HG03460 (cell line): ENCODE results near the gene TEDC2.
A peak's percentile ranks its signal among the peaks of the same experiment; 100 is the strongest.
"Not testable (repeated sequence)": the region's sequence is repeated elsewhere in the genome, so short reads cannot be mapped to it uniquely, and the experiment has no call there.

Experiments used
- ATAC-seq: cut with Tn5 transposase; IDR thresholded peaks from one replicate; pipeline ENCODE4 v1.9.1; 2021; ENCODE audit not compliant: unreplicated experiment

The TEDC2 gene, protein sequence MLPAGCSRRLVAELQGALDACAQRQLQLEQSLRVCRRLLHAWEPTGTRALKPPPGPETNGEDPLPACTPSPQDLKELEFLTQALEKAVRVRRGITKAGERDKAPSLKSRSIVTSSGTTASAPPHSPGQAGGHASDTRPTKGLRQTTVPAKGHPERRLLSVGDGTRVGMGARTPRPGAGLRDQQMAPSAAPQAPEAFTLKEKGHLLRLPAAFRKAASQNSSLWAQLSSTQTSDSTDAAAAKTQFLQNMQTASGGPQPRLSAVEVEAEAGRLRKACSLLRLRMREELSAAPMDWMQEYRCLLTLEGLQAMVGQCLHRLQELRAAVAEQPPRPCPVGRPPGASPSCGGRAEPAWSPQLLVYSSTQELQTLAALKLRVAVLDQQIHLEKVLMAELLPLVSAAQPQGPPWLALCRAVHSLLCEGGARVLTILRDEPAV

DNA sequence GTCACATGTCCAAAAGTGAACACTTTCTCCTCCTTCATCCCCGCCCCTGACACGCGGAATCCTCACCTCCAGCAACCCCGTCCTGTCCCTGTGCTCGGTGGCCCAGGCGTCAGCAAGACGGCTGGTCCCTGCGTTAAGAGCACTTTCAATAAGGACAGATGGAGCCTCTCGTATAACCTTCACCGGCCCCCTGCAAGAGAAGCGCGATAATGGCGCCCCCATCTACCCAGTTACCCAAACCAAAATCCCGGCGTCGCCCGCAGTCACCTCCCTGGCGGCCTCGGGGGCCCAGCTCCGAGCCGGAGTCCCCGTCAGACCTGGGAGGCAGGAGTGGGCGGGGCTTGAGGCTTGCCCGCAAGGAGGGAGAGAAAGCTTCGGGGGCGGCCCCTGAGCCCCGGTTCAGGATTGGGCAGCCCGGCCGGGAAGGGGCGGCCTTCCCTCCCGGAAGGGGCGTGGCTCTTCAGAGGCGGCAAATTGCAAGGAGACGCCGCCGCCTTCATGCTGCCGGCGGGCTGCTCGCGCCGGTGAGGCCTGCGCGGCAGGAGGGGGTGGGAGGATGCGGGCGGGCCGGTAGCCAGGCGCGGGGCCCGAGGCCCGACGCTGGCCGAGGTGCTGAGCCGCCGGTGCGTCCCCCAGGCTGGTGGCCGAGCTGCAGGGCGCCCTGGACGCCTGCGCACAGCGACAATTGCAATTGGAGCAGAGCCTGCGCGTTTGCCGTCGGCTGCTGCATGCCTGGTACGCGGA, at the start of gene TEDC2:
TSS of gene TEDC2 (plus strand) at position 463 of the 744 bp plus-strand sequence. CDS start at position 499, 36 bp downstream.
- ATAC-seq = peak; percentile 82

DNA sequence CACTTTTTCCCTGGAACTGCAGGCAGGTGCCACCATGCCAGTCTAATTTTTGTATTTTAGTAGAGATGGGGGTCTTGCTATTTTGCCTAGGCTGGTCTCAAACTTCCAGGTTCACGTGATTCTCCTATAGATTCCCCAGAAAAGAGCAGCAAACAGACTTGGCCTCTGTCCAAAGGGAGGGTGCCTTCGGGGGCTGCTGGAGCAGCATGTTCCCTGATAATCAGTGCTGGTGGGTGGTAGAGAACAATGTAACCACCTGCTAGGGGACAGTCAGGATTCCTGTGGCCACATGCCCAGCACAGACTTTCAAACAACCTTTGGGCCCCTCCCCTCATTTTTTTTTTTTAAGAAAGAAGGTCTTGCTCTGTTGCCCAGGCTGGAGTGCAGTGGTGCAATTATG, 44.8 kb upstream of the TEDC2 start:
- ATAC-seq = no peak

DNA sequence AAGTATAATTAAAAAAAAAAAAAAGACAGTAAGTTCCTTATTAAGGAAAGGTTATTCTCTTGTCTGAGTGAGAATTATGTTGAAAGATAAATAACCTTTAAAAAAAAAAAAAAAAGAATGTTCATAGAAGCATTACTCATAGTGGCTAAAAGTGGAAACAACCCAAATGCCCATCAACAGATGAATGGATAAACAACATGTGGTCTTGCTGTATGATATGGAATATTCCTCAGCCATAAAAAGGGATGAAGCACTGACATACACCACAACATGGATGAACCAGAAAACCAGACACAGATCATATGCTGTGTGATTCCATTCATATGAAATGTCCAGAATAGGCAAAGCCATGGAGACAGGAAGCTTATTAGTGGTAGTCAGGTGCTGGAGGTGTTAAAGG, 39.9 kb upstream of the TEDC2 start:
- no peak for ATAC-seq

DNA sequence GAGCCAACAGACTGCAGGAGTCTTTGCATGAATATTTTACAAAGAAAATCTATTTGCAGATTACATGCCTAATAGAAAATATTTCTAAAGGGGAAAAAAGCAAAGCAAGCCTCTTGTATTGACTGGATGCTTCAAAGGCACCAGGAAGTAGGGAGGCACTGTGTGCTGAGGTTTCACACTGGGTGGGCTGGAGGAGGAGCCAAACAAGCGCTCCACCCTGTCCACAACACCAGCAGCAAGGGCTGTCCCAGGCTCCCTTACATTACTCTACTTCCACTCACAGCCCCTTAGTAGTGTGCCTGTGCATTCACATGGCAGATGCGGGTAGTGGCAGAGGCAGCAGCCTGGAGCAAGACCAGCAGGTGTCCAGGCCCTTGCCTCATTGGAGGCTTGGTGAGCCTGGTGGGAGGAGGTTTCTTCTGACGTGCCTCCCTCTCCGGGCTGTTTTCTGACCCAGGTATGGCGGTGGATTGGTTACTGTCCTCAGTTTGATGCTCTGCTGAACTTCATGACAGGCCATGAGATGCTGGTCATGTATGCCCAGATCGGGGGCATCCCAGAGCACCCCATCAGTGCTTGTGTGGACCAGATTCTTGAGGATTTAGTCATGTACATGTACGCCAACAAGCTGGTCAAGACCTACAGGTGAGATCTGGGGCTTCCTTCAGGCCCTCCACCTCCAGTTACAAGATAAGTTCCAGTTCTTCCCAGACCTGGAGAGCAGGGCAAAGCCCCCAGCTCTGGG, 37.6 kb upstream of the TEDC2 start:
- ATAC-seq = no peak

DNA sequence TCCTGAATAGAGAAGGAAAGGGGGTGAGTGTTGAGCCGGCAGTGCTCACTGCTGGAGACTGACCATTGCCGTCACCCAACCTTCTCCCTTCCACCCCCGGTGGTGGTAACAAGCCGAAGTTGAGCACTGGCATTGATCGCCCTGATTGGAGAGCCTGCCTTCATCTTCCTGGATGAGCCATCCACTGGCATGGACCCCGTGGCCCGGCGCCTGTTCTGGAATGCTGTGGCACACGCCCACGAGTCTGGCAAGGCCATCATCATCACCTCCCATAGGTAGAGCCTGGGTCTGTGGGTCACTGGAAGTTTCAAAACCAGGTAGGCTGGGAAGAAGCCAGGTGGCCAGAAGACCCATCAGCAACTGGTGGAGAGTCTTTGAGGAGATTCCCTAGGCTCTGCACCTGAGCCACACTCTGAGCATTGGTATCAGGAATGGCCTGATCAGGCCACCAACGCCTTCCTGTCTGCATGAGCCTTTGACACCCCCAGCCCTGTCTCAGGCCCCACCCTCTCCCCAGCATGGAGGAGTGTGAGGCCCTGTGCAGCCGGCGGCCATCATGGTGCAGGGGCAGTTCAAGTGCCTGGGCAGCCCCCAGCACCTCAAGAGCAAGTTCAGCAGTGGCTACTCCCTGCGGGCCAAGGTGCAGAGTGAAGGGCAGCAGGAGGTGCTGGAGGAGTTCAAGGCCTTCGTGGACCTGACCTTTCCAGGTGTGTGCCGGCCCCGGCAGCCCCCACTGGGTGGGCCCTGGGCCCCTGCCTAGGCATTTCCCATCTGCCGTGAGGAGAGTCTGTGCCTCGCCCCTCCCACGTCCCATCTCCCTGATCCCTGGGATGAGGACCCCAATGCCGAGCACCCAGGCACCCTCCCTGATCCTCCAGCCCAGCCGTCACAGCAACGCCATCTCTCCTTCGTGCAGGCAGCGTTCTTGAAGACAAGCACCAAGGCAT, 35.6 kb upstream of the TEDC2 start:
- no peak for ATAC-seq

DNA sequence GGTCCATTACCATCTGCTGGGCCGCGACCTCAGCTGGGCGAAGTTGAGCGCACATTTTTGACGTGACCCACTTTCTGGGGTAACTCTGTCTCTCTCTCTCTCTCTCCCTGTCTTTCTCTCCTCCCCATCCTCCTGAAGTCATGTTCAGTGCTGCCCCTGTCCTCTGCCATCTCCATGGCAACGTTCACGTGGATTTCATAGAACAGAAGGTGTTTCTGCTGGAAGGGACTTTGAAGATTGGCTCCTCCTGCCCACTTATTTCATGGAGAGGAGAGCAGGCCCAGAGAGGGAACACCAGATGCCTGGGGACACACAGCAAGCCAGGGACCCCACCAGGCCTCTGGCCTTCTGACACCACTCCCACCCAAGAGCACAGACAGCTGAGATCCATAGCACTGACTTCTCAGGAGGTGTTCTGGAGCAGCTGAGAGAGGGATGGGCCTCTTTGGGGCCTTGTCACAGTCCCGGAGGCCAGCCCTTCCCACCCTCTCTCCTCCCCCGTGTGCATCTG, 34.8 kb upstream of the TEDC2 start:
- ATAC-seq = no peak

DNA sequence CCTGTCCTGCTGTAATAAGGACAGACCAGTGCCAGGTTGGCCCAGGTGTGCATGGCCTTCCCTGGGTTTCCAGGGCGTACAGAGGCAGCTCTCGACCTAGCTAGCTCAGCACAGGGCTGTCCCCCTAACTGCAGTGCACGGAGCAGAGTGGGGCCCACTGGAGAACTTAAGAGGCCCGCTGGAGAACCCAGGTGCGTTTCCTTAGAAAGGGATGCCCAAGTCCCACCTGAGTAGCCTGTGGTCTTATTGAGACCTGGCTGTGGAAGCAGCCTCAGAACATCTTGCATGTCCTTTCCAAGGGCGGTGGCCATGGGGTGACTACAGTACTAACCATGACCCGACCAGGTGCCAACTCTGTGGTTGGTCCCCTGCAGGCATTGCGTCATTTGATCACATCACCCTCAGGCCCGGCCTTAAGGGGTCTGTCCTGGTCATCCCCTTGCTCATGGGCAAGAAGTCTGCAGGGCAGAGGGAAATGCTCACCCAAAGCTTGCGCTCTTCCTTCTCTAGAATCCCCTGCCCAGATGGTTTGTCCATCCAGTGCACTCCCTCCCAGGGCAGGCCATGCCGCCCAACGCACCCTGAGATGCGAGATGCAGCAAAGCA, 34.0 kb upstream of the TEDC2 start:
- no peak for ATAC-seq

DNA sequence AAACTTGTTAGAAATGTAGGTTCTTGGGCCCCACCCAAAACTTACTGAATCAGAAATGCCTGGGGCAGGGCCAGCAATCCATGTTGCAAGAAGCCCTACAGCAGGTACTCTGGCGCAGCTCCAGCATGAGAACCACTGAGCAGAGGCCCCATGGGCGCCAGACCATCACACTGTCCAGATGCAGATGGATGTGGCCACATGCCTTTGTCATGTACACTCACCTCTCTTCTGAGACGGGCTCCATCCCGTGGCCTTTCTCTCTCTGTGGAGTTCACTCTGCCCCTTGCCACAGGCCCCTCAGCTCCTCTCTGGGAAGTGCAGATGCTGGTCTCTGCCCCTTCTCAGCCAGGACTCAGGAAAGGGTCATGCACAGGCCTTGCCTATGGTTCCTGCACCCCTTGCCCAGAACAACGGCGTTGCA, 33.0 kb upstream of the TEDC2 start:
- no peak for ATAC-seq

DNA sequence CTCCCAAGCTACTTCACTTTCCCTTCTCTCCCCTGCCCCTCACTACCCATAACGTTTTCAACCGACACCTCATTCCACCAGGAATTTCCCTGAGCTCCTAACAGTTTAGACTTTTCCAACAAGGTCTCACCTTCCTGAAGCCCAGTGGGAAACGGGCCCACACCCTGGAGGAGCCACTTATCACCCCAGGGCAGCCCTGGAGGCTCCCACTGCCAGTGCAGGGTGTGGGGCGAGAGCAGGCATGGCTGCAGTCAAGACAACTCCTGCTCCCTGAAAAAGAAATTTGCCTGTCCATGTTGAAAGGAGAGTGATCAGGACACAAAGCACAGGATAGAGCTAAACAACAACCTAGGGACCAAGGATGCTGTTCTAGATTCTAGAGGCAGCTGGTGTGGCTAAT, 32.4 kb upstream of the TEDC2 start:
- no peak for ATAC-seq

DNA sequence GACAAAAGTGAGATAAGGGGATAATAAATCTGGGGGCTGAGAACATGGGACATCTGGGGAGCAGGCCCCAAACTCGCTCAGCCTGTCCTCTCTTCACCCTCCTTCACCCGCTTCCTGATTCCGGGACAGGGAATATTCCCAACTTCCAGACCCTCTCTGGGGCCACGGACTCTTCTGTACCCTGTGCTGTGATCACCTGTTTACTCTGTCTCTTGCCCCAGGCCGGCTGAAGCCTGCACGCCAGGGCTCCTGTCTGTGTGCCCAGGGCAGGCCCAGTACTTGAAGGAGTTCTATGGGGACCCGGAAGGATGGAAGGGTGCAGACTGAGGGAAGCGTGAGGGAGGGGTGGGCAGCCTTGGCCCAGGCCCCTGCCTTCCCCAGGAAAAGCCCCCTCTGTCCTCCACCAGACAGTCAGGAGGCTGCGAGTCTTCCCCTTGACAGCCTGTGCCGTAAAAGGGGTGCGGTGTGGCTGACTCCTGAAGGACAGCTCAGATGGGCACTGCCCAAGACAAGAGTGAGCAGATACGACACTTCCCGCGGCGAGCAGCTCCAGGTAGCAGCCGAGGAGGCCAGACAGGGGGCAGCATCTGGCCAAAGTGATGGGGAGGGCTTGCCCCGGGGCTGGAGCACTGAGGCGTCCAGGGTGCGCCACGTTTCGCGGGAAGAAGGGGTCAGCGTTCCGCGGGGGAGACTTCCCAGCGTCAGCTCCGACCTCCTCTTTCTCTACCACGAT, 31.7 kb upstream of the TEDC2 start:
- peak; percentile 24 for ATAC-seq

DNA sequence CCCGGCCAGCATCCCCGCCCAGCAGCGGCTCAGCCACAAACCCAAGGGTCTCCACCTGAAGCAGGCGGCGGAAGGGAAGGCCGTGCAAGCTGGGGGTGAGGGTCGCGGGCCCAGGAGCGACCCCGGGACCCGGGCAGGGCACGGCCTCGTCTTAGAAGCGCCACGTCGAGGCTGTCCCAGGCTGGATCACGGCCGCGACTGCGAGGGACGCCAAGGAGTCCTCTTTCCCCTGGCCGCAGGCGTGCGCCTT, 31.2 kb upstream of the TEDC2 start:
- no peak for ATAC-seq

DNA sequence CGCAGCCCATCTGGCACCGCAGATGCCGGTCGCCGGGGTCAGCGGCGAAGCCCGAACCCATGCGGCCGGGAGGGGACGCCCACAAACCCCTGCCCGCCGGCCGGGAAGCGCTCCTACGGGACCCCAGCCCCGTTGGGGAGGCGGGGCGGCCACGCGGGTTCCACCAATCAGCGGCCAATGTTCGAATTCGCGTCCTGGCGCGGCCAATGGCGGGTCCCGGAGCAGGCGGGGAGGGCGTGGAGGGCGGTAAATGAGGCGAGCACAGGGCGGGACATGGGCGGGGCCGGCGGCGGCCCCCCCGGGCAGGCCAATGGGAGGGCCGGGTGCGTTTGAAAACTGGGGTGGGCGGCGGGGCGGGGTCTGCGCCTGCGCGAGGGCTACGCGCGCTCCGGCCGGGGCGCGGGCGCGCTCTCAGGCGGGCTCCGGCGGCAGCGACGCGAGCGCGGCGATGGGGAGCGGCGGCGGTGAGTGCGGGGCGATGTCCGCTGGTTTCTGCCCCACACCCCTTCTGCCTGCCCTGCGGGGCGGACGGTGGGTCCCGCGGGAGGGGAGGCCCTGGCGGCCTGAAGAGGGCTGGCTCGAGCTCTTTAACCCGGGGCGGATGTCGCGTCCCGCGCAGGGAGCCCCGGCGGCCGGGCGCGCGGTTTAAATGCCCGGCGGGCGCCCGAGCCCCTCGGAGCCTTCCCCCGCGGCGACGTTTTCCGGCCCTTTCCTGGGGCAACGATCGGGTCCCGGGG, 30.7 kb upstream of the TEDC2 start, which contains the start of gene CCNF:
TSS of gene CCNF (plus strand) at position 414 of the 737 bp plus-strand sequence. CDS start at position 449, 35 bp downstream.
- peak; percentile 81 for ATAC-seq

DNA sequence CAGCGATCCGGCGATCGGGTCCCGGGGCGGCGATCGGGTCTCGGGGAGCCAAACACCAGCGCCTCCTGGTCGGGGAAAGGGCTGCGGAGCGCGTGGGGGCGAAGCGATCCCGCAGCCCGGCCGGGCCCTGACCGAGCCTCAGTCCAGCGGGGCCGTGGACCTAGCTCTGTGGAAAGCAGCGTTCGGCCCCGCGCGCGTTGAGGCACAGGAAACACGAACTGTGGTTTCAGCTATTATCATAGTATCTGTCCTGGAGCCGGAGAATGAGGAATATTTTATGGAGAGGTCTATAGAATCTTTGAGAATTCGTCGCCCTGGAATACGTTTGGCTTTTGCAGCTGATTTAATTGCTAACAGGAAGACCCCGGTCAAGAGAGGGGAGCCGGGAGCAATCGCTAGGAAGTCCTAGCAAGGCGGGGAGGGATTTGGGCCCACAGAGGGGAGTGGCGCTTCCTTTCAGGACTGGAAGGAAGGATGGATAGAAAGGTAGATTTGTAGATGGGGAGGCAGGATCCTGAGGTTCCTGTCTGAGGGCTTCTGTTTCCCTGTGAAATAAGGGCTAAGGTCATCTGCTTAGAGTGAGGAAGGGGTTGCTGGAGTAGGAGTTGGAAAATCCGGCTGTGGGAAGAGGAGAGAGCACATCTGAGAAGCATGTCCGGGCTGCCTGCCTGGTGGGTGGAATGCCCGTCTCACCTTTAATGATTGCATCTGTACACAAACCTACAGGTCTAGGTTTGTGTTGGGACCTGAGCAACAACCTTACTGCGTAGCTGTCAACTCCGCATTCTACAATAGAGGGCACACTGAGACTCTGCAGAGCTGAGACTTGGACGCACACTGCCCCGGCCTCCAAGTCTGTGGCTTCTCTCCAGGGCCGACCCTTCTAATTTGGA, 29.9 kb upstream of the TEDC2 start:
- no peak for ATAC-seq

DNA sequence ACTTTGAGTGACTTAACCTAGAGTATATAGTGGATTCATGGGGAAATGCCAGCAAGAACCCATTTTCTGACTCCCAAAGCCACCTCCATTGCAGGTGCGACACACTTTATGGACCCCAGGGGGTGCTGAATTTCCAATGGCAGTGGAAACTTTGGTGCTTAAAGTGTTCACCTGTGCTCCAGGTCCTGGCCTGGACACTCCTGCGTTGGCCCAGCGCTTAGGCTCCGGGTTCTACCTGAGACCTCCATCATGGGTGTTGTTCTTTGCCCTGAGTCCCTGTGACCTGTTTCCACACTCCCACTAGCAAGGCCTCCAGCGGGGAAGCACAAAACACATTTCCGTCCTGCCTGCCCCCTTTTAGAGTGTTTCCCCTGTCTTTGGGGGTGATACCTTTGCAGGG, 27.6 kb upstream of the TEDC2 start:
- no peak for ATAC-seq

DNA sequence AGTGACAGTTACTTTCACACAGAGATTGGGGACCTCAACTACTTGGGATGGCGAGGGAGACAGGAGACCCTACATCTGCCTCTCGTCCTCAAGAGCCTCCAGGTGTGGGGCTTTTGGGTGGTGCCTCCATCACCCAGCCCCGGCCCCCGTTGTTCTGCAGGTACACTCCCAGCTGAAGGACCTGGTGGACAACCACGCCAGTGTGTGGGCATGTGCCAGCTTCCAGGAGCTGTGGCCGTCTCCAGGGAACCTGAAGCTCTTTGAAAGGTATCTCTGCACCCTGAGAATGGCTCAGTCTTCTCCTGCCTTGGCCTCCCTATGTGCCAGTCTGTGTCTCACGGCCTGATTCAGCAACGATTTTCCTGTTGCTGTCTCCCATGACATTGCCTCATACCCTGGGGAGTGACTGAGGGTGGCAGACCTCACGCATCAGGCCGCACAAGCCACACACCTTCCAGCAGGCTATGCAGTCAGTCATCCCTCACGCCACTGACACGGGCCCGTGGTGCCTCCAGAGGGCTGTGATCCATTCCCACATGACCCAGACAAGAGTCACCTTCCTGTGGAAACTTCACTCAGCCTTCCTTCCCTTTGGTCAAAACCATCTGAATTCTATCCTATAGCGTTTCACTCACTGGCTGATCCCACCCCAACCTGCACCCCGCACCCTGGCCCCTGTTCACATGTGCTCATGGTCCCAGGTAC, 27.0 kb upstream of the TEDC2 start:
- no peak for ATAC-seq

DNA sequence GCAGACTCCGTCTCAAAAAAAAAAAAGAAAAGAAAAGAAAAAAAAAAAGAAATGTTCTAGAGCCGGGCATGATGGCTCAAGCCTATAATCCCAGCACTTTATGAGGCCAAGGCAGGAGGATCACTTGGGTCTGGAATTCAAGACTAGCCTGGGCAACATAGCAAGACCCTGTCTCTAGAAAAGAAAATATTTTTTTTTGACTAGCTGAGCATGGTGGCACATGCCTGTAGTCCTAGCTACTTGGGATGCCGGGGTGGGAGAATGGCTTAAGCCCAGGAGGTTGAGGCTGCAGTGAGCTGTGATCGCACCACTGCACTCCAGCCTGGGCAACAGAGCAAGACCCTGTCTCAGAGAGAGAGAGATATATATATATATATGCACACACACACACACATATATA, 24.7 kb upstream of the TEDC2 start:
- ATAC-seq = not testable (repeated sequence)

DNA sequence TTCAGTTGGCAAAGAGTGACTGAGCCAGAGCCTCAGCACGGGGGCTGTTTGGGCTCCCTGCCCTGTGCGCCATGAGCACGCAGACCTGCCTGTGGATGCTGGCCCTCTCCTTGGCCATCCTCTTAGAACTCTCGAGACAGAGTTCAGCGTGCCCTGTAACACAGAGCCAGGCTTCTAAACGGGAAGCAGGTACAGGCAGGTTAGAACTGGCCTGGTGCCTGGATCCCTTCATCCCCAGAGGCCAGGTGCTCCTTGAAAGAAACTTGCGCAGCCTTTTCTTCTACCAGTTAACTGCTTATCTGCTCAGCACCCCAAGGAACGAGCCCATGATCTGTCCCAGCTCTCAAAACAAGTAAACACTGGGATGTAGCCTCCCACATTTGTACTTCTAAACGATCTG, 23.8 kb upstream of the TEDC2 start:
- ATAC-seq = no peak
